AG04449 (cell line): ENCODE results near the gene CNOT4.

Experiments used
- CTCF ChIA-PET: fragments of 350-600 bp; formaldehyde crosslinking; extraction: SDS; loops from one replicate; lab custom pipeline; 2021; ENCODE audit warnings: antibody characterized with exemption; lab: Yijun Ruan, JAX
- POLR2A ChIA-PET: fragments of 400-600, 350-600 bp; formaldehyde crosslinking; extraction: SDS; loops from one replicate; lab custom pipeline; 2020; ENCODE audit warnings: antibody characterized with exemption, inconsistent platforms; lab: Yijun Ruan, JAX
- DNase-seq: peaks from one replicate; pipeline ENCODE4 v3.0.0-alpha.2; 2010; ENCODE audit warnings: low read depth, low spot score
- H3K4me3 ChIP-seq: 2 replicates; pipeline ENCODE4 v1.5.1; 2011; ENCODE audit warnings: low read depth, mild to moderate bottlenecking, control low read depth, low read length
- CTCF ChIP-seq: IDR thresholded peaks from one replicate; pipeline ENCODE4 v1.5.1; 2011; ENCODE audit warnings: mild to moderate bottlenecking, moderate library complexity, low read length, control low read depth, inconsistent platforms; ENCODE audit not compliant: insufficient read depth; ENCODE audit errors: missing control alignments

Gene CNOT4

DNA sequence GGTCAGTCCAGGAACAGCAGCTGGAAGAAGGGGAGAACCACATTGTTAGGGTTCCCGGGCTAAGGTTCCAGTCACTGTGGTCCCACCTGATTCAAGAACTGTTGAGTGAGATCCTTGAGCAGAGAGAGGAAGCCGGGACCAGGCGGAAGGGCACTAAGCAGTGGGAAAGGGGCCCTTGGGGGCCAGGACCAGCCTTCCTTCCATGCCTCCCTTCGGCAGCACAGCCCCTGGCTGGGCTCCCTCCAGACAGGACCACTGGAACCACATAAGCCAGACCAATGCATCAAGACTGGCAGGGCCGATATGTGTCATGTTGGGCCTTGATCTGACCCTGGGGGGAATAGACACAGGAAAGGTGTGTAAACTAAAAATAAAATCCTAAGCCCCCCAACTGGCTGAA, 172.4 kb downstream of the CNOT4 start:
- H3K4me3 ChIP-seq, result no peak overlapping the region
- DNase-seq, result no peak
- CTCF ChIA-PET, result no interaction called here
- no peak for TF ChIP-seq CTCF
- POLR2A ChIA-PET, result no interaction called here

GRCh38 chr7:135335628-135336139, 174.2 kb downstream of the CNOT4 start:
- no peak for DNase-seq
- POLR2A ChIA-PET, result no interaction called here
- CTCF ChIA-PET, result interaction anchor here (1.5 to 3.2 kb wide), 2 partner anchors 18 to 56 kb away, joined by 4 to 19 read pairs; no protein-coding TSS in a partner anchor

DNA sequence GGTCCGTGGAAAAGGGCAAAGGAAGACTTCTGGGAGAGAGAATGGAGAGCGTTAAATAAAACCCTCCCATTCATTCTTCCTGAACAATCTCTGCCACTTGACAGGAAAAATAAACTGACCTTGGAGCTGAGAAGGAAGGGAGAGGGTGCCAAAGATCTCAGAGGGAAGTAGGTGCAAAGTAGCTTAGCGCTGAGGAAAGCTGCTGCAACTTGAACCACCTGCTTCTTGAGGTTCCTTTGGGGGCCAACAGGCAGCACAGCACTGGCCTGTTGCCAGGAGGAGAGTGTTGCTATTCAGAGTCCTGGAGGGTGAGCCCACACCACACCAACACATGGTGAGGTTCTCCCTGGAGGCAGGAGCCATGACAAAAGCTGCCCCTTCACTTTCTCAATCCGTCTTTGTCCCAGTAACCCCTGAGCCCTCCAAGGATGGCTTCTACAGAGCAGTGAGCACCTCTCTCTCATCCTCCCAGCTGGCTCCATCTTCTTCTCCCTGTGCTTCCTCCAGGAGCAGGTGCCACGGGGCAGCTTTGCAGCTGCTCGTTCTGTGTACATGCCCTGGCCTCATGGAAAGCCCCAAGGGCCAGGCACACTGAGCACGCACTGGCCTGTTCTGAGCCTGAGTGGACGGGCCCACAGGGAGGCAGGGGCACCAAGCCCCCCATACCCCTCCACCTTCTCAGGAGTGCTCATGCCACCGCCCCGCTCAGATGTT, 174.9 kb downstream of the CNOT4 start:
- ChIA-PET CTCF (interaction anchor here (1.5 to 3.2 kb wide), 2 partner anchors 17 to 55 kb away, joined by 4 to 19 read pairs; no protein-coding TSS in a partner anchor), POLR2A (no interaction called here)
- TF ChIP-seq CTCF, result no peak
- DNase-seq, result no peak
- H3K4me3 ChIP-seq, result no peak overlapping the region

More at GRCh38 chr7:135335628-135336139, 174.2 kb downstream of the CNOT4 start:
- no peak overlapping the region for H3K4me3 ChIP-seq
- no peak for TF ChIP-seq CTCF

DNA sequence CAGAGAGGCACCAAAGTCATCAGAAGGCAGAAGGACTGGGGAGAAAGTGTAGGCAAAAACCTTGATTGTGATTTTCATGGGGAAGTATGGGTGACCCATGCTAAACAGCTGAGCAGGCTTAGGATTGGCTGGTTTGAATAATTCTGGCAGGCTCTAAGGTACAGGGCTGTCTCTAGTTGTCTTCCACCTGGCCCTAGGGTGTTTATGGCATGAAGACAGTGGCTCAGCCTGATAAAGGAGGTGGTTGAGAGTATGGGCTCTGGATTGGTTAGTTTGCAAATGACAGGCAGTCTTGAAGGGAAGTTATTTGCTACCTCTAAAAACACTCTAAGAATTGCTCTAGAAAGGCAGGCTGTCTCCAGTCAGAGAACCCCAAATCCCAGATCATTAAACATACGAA, 176.0 kb downstream of the CNOT4 start:
- no peak for TF ChIP-seq CTCF
- no peak overlapping the region for H3K4me3 ChIP-seq
- no peak for DNase-seq
- ChIA-PET POLR2A (no interaction called here), CTCF (interaction anchor here (3.2 kb wide), 1 partner anchor 54 kb away, joined by 19 read pairs; no protein-coding TSS in a partner anchor)

GRCh38 chr7:135333200-135333599, 176.7 kb downstream of the CNOT4 start:
- POLR2A ChIA-PET, result no interaction called here
- DNase-seq, result no peak
- CTCF ChIA-PET, result no interaction called here
- TF ChIP-seq CTCF, result no peak
- no peak overlapping the region for H3K4me3 ChIP-seq

DNA sequence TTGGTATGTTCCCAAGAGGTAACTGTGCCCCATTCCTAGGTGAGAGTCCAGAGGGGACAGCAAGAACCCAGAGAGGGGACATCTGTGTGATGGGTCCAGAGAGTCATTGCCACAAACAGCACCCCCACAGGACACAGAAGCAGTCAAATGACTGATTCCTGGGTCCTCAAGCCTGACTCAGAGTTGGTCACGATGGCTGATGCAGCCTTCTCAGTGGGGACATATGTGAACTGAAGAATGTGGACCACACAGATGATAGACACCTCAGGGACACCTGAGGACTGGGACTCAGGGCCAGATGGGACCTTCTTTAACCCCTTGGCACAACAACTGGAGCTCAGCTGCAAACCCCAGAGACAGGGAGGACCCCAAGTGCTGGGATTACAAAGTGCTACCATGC, 179.8 kb downstream of the CNOT4 start:
- H3K4me3 ChIP-seq, result no peak overlapping the region
- ChIA-PET POLR2A (no interaction called here), CTCF (no interaction called here)
- no peak for TF ChIP-seq CTCF
- no peak for DNase-seq
